Neural progenitor cell (in vitro differentiated cells): Measurements from ENCODE around the gene TSPAN1. TPM values are rescaled to one million over a fixed set of nuclear protein-coding genes. Genes with fewer than 3 reads are reported as not detected.
A peak's percentile ranks its signal among the peaks of the same experiment; 100 is the strongest.

Source experiments
- DNase-seq: peaks from one replicate; pipeline ENCODE4 v3.0.0-alpha.2; 2016; ENCODE audit warnings: low spot score
- H2AFZ ChIP-seq: fragments of 200-600 bp; sonication (generic); replicated peaks from 2 replicates; pipeline ENCODE4 v1.6.1; 2016; ENCODE audit warnings: antibody characterized with exemption
- H3F3A ChIP-seq: fragments of 200-600 bp; sonication (generic); 2 replicates; pipeline ENCODE4 v1.6.1; 2016; ENCODE audit warnings: antibody characterized with exemption, low read depth
- H3K27ac ChIP-seq: fragments of 200-600 bp; sonication (generic); 2 replicates; pipeline ENCODE4 v1.5.1; 2016; ENCODE audit warnings: mild to moderate bottlenecking
- H3K27me3 ChIP-seq: fragments of 200-600 bp; sonication (generic); 2 replicates; pipeline ENCODE4 v1.6.1; 2016; ENCODE audit warnings: mild to moderate bottlenecking, moderate library complexity
- H3K36me3 ChIP-seq: fragments of 200-600 bp; sonication (generic); 2 replicates; pipeline ENCODE4 v1.5.1; 2016
- H3K4me1 ChIP-seq: fragments of 200-600 bp; sonication (generic); 2 replicates; pipeline ENCODE4 v1.6.1; 2016; ENCODE audit warnings: mixed run types
- H3K4me2 ChIP-seq: fragments of 200-600 bp; sonication (generic); 2 replicates; pipeline ENCODE4 v1.6.1; 2016
- H3K4me3 ChIP-seq: fragments of 200-600 bp; sonication (generic); 2 replicates; pipeline ENCODE4 v1.5.1; 2016
- H3K79me2 ChIP-seq: fragments of 200-600 bp; sonication (generic); 2 replicates; pipeline ENCODE4 v1.6.1; 2016; ENCODE audit warnings: low read depth
- H3K9ac ChIP-seq: fragments of 200-600 bp; sonication (generic); 2 replicates; pipeline ENCODE4 v1.6.1; 2016
- H3K9me3 ChIP-seq: fragments of 200-600 bp; sonication (generic); 2 replicates; pipeline ENCODE4 v1.5.1; 2016; ENCODE audit warnings: low read depth
- H4K20me1 ChIP-seq: fragments of 200-600 bp; sonication (generic); 2 replicates; pipeline ENCODE4 v1.6.1; 2016; ENCODE audit warnings: low read depth
- H3K27ac Mint-ChIP-seq: 3 replicates; pipeline ENCODE4 v1.8.0; 2021; ENCODE audit warnings: mixed read lengths
- H3K27me3 Mint-ChIP-seq: 2 replicates; pipeline ENCODE4 v1.8.0; 2022; ENCODE audit warnings: low read depth, mild to moderate bottlenecking, inconsistent platforms, moderate library complexity, mixed read lengths; ENCODE audit not compliant: insufficient read depth
- H3K36me3 Mint-ChIP-seq: 3 replicates; pipeline ENCODE4 v1.8.0; 2021; ENCODE audit warnings: mixed read lengths
- H3K4me1 Mint-ChIP-seq: 3 replicates; pipeline ENCODE4 v1.8.0; 2021; ENCODE audit warnings: mixed read lengths
- H3K4me3 Mint-ChIP-seq: 3 replicates; pipeline ENCODE4 v1.8.0; 2021; ENCODE audit warnings: mild to moderate bottlenecking, moderate library complexity, mixed read lengths
- H3K9me3 Mint-ChIP-seq: 3 replicates; pipeline ENCODE4 v1.8.0; 2020; ENCODE audit warnings: mixed read lengths
- EZH2 ChIP-seq: fragments of 200-600 bp; sonication (generic); IDR thresholded peaks from 2 replicates; pipeline ENCODE4 v1.6.1; 2017; ENCODE audit warnings: antibody characterized with exemption, mild to moderate bottlenecking, moderate library complexity
- EZH2phosphoT487 ChIP-seq: fragments of 200-600 bp; sonication (generic); IDR thresholded peaks from 2 replicates; pipeline ENCODE4 v1.6.1; 2017; ENCODE audit warnings: antibody characterized with exemption
- total RNA-seq: library from RNA; depleted of rRNA; stranded (reverse); fragments of >200 nt; gene quantifications from 2 replicates; pipeline ENCODE4 v1.2.3, GENCODE V29; 2015; ENCODE audit warnings: low replicate concordance
- TF ChIP-seq, protein P1 (sequence below): fragments of 200-600 bp; sonication (generic); IDR thresholded peaks from 2 replicates; pipeline ENCODE4 v1.5.1; 2017; ENCODE audit warnings: antibody characterized with exemption, mild to moderate bottlenecking

The TSPAN1 gene
- total RNA-seq, 1 donor from 2014 or later, result not detected

- peaks cover 3% of the 10 kb centered on the region for H3K27me3 Mint-ChIP-seq
- Histone ChIP-seq H3K4me3 (peak overlapping the region; percentile 81), H3K4me1 (no peaks in the 10 kb centered on the region), H3F3A (peaks cover 7% of the 10 kb centered on the region), H3K27ac (no peak overlapping the region), H3K9me3 (no peaks in the 10 kb centered on the region), H3K9ac (no peak overlapping the region), H3K36me3 (no peaks in the 10 kb centered on the region), H3K4me2 (peak overlapping the region; percentile 82), H3K27me3 (peaks cover 4% of the 10 kb centered on the region), H2AFZ (peak overlapping the region; percentile 98), H3K79me2 (no peaks in the 10 kb centered on the region), H4K20me1 (no peaks in the 10 kb centered on the region)
- DNase-seq, result no peak
- H3K9me3 Mint-ChIP-seq, result no peaks in the 10 kb centered on the region
- peaks cover 40% of the 10 kb centered on the region for H3K4me1 Mint-ChIP-seq
- peak overlapping the region; percentile 74 for H3K27ac Mint-ChIP-seq
- TF ChIP-seq EZH2, result no peak
- TF ChIP-seq, protein P1, sequence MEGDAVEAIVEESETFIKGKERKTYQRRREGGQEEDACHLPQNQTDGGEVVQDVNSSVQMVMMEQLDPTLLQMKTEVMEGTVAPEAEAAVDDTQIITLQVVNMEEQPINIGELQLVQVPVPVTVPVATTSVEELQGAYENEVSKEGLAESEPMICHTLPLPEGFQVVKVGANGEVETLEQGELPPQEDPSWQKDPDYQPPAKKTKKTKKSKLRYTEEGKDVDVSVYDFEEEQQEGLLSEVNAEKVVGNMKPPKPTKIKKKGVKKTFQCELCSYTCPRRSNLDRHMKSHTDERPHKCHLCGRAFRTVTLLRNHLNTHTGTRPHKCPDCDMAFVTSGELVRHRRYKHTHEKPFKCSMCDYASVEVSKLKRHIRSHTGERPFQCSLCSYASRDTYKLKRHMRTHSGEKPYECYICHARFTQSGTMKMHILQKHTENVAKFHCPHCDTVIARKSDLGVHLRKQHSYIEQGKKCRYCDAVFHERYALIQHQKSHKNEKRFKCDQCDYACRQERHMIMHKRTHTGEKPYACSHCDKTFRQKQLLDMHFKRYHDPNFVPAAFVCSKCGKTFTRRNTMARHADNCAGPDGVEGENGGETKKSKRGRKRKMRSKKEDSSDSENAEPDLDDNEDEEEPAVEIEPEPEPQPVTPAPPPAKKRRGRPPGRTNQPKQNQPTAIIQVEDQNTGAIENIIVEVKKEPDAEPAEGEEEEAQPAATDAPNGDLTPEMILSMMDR, result no peak
- TF ChIP-seq EZH2phosphoT487, result no peak
- peak overlapping the region; percentile 93 for H3K4me3 Mint-ChIP-seq
- peaks cover 2% of the 10 kb centered on the region for H3K36me3 Mint-ChIP-seq
These were observed 29.0 kb downstream of the TSPAN1 start for GRCh38 chr1:46203738-46204405.

DNA sequence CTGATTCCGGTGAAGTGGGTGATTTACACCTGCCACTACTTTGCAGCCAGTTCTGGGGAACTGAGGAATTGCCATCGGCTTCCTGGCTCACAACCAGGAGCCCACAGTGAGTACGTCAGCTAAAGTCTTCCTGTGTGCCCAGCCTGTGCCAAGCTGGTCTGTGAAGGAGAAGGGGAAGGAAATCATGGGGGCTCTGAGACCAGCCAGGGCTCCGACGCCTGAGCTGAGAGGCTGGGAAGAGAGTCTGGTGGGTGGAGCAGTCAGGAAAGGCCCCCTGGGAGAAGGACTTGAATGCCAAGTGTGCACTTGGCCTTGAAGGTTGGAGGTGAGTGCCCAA, 29.5 kb downstream of the TSPAN1 start:
- no peak for TF ChIP-seq EZH2
- no peak for TF ChIP-seq EZH2phosphoT487
- H3K9me3 Mint-ChIP-seq, result no peaks in the 10 kb centered on the region
- H3K27me3 Mint-ChIP-seq, result peaks cover 3% of the 10 kb centered on the region
- H3K27me3 ChIP-seq, result peaks cover 4% of the 10 kb centered on the region
- DNase-seq, result no peak
- peaks cover 2% of the 10 kb centered on the region for H3K36me3 Mint-ChIP-seq
- peak overlapping the region; percentile 82 for H3K4me2 ChIP-seq
- H3K4me3 Mint-ChIP-seq, result peak overlapping the region; percentile 93
- peaks cover 3% of the 10 kb centered on the region for H3F3A ChIP-seq
- H4K20me1 ChIP-seq, result no peaks in the 10 kb centered on the region
- no peaks in the 10 kb centered on the region for H3K36me3 ChIP-seq
- H3K4me1 ChIP-seq, result no peaks in the 10 kb centered on the region
- H3K4me1 Mint-ChIP-seq, result peaks cover 36% of the 10 kb centered on the region
- H3K79me2 ChIP-seq, result no peaks in the 10 kb centered on the region
- no peaks in the 10 kb centered on the region for H3K9me3 ChIP-seq
- no peak overlapping the region for H2AFZ ChIP-seq
- peak overlapping the region; percentile 81 for H3K4me3 ChIP-seq
- no peak overlapping the region for H3K27ac ChIP-seq
- peak overlapping the region; percentile 74 for H3K27ac Mint-ChIP-seq
- H3K9ac ChIP-seq, result no peak overlapping the region

DNA sequence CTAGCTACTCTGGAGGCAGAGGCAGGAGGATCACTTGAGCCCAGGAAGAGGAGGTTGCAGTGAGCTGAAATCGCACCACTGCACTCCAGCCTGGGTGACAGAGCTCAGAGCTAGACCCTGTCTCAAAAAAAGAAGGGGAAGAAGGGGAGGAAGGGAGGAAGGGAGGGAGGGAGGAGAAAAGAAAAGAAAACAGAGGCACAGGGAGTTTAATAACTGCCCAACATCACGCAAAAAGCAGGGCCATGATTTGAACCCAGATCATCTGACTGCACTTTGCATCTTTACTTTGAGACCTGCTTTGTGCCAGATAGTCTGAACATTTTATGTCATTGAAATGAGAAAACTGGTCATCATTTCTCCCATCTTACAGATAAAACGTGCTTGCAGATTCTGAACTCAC, 30.3 kb downstream of the TSPAN1 start:
- Mint-ChIP-seq H3K27me3 (peaks cover 2% of the 10 kb centered on the region), H3K27ac (no peak overlapping the region), H3K4me1 (peaks cover 35% of the 10 kb centered on the region), H3K4me3 (peak overlapping the region; percentile 64), H3K9me3 (no peaks in the 10 kb centered on the region), H3K36me3 (peaks cover 2% of the 10 kb centered on the region)
- Histone ChIP-seq H2AFZ (no peak overlapping the region), H3K9me3 (no peaks in the 10 kb centered on the region), H3K4me3 (no peak overlapping the region), H3K27ac (no peak overlapping the region), H3K4me1 (no peaks in the 10 kb centered on the region), H3F3A (no peaks in the 10 kb centered on the region), H3K27me3 (peaks cover 4% of the 10 kb centered on the region), H3K79me2 (no peaks in the 10 kb centered on the region), H3K4me2 (no peak overlapping the region), H3K9ac (no peak overlapping the region), H3K36me3 (no peaks in the 10 kb centered on the region), H4K20me1 (no peaks in the 10 kb centered on the region)
- DNase-seq, result no peak
- TF ChIP-seq EZH2 (no peak), EZH2phosphoT487 (no peak)
- TF ChIP-seq, protein P1, result no peak

DNA sequence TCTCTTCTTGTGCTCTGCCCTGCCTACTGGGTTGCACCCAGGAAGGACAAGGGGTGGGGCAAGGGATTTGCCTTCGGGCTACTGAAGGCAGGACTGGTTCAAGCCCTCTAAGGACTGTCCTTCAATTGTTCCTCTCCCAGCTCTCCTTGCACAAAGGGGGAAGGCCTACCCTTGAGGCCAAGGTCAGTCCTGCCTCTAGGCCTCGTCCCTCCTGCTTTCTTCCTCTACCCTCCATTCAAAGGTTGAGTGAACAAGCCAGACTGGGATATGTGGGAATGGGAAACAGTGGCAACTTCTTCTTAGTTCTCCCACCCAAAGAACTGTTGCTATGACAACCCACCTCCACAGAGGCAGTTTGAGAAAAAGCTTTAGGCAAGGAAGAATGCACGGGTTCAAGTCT, 30.9 kb downstream of the TSPAN1 start:
- no peaks in the 10 kb centered on the region for H3F3A ChIP-seq
- TF ChIP-seq, protein P1, result no peak
- TF ChIP-seq EZH2, result no peak
- TF ChIP-seq EZH2phosphoT487, result no peak
- no peaks in the 10 kb centered on the region for H4K20me1 ChIP-seq
- Mint-ChIP-seq H3K4me1 (peaks cover 35% of the 10 kb centered on the region), H3K9me3 (no peaks in the 10 kb centered on the region), H3K27me3 (no peaks in the 10 kb centered on the region), H3K4me3 (no peak overlapping the region), H3K36me3 (peaks cover 2% of the 10 kb centered on the region), H3K27ac (no peak overlapping the region)
- H2AFZ ChIP-seq, result no peak overlapping the region
- peaks cover 4% of the 10 kb centered on the region for H3K27me3 ChIP-seq
- no peak for DNase-seq
- H3K36me3 ChIP-seq, result no peaks in the 10 kb centered on the region
- H3K9ac ChIP-seq, result no peak overlapping the region
- H3K4me3 ChIP-seq, result no peak overlapping the region
- no peak overlapping the region for H3K27ac ChIP-seq
- H3K9me3 ChIP-seq, result no peaks in the 10 kb centered on the region
- H3K4me1 ChIP-seq, result no peaks in the 10 kb centered on the region
- H3K4me2 ChIP-seq, result no peak overlapping the region
- H3K79me2 ChIP-seq, result no peaks in the 10 kb centered on the region
